Stimulated activated CD4-positive, alpha-beta T cell treated with anti-CD3 and anti-CD28 coated beads, TNF-alpha, amount 100 ng/mL, for 48 hours (primary cell): ENCODE data around the gene SNHG17.
"Not testable (repeated sequence)": the region's sequence is repeated elsewhere in the genome, so short reads cannot be mapped to it uniquely, and the experiment has no call there.

Experiments
- DNase-seq, 3 donors: peaks; one replicate each; pipeline ENCODE4 v3.0.0-alpha.2; 2020; ENCODE audit warnings: low read depth in 3 of 3

Gene SNHG17

GRCh38 chr20:38447931-38448675 lies 13.0 kb upstream of the SNHG17 start:
- no peak for DNase-seq

DNA sequence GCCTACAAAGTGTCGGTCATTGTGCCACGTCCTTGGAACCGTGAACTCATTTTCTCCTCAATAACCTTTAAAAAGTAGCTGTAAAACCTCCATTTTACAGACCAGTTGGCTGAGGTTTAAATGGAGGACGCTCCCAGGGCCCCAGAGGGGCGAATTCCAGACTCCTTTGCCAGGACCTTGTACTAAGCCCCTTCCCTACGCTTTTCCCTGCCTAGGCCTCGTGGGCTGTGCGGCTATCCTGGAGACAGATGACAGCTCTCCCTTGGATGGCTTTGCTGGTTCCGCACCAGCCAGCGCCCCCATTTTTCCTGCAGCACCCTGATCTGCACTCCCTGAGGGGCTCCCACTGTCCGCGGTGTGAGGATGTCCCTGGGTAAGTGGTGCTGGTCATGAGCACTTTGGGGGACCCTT lies 12.1 kb upstream of the SNHG17 start:
- no peak for DNase-seq

DNA sequence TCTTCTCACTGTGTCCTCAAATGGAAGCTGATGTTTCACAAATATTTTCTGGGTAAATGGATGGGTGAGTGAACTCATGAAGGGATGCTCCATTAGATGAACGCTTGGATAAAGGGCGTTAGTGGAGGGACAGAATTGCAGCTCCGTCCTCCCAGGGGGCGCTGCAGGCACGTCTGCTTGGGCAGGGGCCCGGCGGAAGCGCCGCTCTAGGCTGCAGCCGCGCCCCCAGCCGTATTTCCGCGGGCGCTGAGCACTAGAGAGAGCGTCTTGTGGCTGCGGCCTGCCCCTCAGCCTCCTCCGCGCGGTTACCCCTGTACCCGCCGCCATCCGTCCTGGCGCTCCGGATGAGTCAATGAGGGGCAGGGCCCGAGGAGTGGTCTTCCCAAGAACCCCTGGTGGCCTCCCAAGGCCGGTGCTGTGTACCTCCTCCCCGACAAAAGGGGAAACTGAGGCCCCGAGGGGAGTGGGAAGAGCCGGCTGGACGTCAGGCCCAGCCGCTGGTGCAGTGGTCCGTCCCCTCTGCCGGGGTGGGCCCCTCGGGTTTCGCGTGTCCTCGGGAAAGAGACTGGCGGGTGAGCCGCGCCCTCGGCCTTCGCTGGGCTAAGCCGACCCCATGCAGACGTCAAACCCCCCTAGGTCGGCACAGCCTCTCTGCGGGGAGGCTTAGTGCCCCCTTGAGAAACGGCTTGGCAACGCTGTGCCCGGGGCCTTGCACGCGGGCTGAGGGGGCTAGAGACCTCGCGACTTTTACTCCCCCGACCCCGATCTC lies 11.5 kb upstream of the SNHG17 start:
- DNase-seq = peak; percentile 88 to 95 (median 88)

- DNase-seq = no peak
Measured at GRCh38 chr20:38445901-38446425, 10.8 kb upstream of the SNHG17 start.

- no peak for DNase-seq
Measured at GRCh38 chr20:38445381-38445796, 10.3 kb upstream of the SNHG17 start.

DNA sequence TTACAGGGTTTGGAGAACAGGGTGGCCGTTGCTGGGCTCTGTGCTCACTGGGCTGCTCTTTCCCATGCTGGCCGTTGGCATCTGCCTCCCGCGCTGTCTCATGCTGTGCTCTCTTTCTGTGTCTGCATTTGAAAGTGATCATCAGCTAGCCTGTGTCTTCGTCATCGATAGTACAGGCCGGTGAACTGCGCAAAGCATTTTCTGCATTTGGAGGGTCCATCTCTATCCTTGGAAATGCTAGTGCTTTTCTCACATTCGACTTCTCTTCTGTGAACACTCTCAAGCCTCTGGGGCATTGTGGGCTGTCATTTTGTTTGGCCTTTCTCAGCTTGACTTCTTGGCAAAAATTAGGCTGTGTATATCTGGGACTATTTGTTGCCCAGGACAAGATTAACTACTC lies 6.8 kb upstream of the SNHG17 start:
- DNase-seq = no peak

GRCh38 chr20:38441110-38441509 lies 6.0 kb upstream of the SNHG17 start:
- not testable (repeated sequence) for DNase-seq

DNA sequence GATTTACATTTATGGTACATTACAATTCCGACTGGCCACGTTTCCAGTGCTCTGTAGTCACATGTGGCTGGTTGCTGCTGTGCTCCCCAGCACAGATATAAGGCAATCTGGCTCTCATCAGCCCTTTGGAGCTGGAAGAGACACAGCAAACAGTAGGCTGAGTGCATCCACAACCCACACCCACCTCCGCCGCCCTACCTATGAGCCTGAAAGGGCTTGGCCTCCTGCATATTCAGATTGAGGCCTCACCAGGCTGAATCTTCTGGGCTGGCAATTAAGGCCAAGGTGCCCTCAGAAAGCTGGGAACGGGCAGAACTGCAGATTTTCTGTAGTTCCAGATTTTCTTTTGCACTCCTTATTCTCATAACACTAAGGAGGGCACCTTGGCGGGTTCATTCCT lies 2.7 kb upstream of the SNHG17 start:
- no peak for DNase-seq

- no peak for DNase-seq
Measured at GRCh38 chr20:38435555-38435939, 419 bp upstream of the SNHG17 start.

DNA sequence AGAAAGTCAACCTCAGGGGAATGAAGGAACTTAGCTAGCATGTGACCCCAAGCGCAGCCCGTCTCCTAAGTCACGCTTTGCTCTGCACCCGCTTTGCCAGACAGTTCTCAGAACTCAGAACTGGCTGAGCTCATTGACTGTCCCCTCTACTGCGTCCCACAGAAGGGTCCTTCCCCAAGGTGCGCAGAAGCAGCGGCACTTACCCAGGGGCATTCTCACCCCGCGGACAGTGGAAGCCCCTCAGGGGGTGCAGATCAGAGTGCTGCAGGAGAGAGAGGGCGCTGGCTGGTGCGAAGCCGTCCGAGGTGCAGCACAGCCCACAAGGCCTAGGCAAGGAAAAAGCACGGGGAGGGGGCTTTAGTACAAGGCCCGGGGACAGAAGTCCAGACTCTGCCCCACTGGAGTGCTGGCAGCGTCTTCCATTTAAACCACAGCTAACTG lies 807 bp downstream of the SNHG17 start:
- no peak for DNase-seq

DNA sequence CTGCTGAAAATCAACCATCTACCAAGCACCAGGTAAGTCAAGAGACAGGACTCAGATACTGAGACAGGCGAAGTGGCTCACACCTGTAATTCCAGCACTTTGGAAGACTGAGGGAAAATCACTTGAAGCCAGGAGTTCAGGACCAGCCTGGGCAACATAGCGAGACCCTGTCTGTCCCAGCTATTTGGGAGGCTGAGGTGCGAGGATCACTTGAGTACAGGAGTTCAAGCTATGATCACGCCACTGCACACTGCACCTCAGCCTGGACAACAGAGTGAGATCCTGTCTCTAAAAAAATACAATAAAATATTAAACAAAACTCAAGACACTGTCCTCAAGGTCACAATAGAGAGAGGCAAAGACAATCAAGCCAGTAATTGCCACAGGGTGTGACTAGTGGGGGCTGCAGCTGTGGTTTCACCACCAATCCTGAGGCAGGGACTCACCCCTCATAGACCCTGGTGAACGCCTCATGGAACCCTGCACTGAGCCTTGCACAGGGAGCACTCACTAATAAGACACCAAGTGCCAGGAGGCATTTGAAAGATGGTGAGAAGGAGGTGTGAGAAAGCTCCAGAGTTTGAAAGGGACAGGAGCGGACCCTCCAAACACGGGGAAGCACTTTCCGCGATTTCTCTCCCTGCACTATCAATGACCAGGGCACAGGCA lies 1.7 kb downstream of the SNHG17 start:
- DNase-seq = no peak

GRCh38 chr20:38432870-38433269 lies 2.3 kb downstream of the SNHG17 start:
- not testable (repeated sequence) for DNase-seq

DNA sequence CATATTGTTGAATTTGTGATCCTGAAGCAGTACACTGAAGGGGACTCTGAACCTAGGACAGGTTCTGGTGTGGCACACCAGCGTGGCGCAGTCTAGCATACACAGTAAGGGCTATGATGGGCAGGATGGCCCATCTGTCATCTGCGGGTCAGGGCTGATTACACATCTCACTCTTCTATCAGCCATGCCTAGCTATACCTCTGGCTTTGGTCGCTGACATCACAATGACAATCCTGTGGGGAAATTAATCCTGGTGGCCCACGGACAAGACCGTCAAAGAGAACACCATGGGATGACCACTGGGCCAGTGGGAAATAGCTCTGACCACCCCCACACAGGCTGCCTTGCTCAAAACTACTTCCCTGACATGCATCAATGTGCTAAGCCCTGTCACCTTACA lies 2.8 kb downstream of the SNHG17 start:
- no peak for DNase-seq

- no peak for DNase-seq
Measured at GRCh38 chr20:38430679-38431325, 4.3 kb downstream of the SNHG17 start.

DNA sequence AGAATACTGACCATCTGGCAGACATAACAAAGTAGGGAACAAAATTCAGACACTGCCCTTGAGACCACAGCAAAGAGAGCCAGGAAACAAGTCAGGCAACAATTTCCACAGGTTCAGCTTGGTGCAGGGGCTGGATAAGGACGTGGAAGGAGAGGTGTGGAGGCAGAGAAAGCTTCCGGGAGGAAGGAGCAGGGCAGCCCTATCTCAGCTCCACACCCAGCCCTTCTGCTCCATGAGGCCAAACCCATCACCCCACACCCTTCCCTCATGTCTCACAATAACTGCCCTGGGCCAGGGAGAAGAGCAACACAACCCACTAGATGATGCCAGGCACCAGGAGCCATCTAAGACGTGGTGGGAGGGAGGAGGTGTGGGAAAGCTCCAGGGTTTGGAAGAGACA lies 5.8 kb downstream of the SNHG17 start:
- DNase-seq = no peak

DNA sequence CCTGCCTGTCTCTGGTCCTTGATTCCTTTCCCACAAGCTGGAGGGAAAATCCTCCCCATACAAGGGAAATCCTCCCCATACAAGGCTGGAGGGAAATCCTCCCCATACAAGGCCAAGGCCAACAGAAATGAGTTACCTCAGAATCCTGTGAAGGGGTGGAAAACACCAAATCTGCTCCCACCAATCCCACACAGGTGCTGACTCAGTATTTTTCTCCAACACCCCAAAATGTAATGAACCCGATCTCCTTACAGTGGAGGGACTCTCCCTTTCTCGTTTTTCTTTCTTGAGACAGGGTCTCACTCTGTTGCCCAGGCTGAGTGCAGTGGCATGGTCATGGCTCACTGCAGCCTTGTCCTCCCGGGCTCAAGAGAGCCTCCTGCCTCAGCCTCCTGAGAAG lies 6.3 kb downstream of the SNHG17 start:
- DNase-seq = no peak

DNA sequence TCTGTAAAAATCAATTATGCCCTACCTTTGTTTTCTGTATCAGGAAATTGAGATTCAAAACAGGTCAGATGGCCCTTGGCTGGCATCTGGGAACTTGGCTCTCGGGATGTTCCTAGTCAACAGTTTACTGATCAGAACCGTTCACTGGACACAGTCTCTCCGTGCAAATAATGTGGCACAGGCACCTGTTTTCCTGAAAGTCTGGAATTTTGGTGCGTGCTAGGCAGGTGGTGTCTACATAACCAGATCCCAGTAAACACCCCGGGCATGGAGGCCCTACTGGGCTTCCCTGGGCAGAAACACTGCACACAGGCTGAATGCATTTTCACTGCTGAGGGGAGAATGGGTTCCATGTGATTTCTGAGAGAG lies 7.5 kb downstream of the SNHG17 start:
- DNase-seq = no peak

DNA sequence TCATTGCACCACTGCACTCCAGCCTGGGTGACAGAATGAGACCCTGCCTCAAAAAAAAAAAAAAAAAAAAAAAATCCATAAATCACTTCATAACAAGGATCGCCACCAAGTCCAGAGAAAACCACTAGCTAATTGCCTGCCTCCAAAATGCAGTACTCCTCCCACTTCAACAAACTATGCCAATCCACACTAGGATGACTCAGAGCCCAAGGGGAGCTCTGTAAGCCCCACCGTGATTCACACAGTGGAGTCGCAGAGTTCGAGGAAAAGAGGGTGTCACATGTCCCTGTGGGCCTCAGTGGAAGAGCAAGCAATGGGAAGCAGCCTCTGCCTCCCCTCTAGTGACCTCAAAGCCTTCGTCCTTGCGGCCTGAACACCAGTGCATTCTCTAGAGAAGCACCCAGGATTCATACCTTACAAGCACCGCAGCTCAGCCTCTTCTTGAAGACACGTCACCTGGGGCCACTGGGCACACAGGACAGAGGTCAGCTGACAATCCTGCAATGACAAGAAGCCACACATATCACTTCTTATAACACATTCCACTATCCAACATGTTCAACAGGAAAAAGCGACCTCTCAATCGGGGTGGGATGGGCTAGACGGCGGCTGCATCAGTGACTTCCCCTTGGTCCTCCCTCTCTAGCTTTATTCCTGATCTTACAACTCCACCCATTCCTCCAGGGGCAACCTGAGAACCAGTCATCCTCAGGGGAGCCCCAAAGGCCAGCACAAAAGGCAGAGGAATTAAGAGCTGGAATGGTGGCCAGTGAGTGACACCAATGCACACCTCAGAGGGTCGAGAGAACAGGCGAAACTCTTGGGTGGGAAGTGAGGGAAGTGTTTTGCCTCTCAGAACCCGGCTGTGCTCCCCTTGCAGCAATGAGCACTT lies 8.9 kb downstream of the SNHG17 start:
- peak in 1 of 3 donors; percentile 34 for DNase-seq

GRCh38 chr20:38424401-38424800 lies 10.7 kb downstream of the SNHG17 start:
- no peak for DNase-seq

DNA sequence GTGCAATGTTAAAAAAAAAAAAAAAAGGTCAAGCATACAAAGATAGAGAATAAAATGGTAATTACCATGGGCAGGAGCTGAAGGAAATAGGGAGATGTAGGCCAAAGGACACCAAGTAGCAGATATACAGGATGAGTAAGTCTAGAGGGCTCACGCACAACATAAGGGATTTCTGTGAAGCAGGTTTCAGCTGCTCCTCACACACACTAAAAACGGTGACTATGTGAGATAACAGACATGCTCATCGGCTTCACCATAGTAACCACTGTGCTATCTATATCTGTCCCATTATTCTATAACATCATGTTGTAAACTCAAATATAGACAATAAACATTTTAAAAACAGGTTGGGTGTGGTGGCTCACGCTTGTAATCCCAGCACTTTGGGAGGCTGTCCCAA lies 11.6 kb downstream of the SNHG17 start:
- DNase-seq = no peak

- no peak for DNase-seq
Measured at GRCh38 chr20:38421915-38422314, 13.2 kb downstream of the SNHG17 start.
